Measurements from ENCODE around the gene TRIOBP. TPM values are rescaled to one million over a fixed set of nuclear protein-coding genes. Genes with fewer than 3 reads are reported as not detected.
"Not testable (repeated sequence)": the region's sequence is repeated elsewhere in the genome, so short reads cannot be mapped to it uniquely, and the experiment has no call there.

TRIOBP gene
- total and polyA plus RNA-seq, 2 donors (not counting 3 experiments of a cell fraction or from before 2014, with no cell fraction given): 60.6 to 104 TPM

GRCh38 chr22:37692627-37693285 lies 4.1 kb upstream of the TRIOBP start:
- FAIRE-seq: no peak
- Histone ChIP-seq H3K27ac (ENCODE audit: insufficient read depth, low read depth, low read length) (no peak overlapping the region), H3K36me3 (ENCODE audit: control insufficient read depth in 2 of 2, extremely low read depth in 1 of 2, insufficient read depth in 2 of 2, low read length in 2 of 2) (peaks cover 5 to 38% of the 10 kb centered on the region in 2 experiments), H4K20me1 (replicated peaks; ENCODE audit: control insufficient read depth, extremely low read depth, insufficient read depth, low read length) (no peaks in the 10 kb centered on the region), H2AFZ (ENCODE audit: low read depth, low read length) (no peak overlapping the region), H3K9ac (replicated peaks; ENCODE audit: extremely low read depth, insufficient read depth, low read length) (no peak overlapping the region), H3K4me2 (ENCODE audit: insufficient read depth, low read length) (no peak overlapping the region), H3K9me1 (replicated peaks; ENCODE audit: control insufficient read depth, extremely low read depth, insufficient read depth, low read length) (no peaks in the 10 kb centered on the region), H3K4me3 (replicated peaks in 1 of 3; ENCODE audit: insufficient read depth in 1 of 3, low read depth in 1 of 3, low read length in 3 of 3) (no peak overlapping the region), H3K27me3 (ENCODE audit: control insufficient read depth in 2 of 2, insufficient read depth in 2 of 2, low read length in 2 of 2) (no peaks in the 10 kb centered on the region), H3K79me2 (ENCODE audit: control insufficient read depth, insufficient read depth, low read length) (peaks cover 4% of the 10 kb centered on the region), H3K4me1 (ENCODE audit: control insufficient read depth, extremely low read depth, insufficient read depth, low read length) (peaks cover 11% of the 10 kb centered on the region), H3K9me3 (replicated peaks; ENCODE audit: control insufficient read depth, insufficient read depth, low read length) (no peaks in the 10 kb centered on the region)
- intact Hi-C loops (cut with micrococcal nuclease) (no loop called here), dilution Hi-C loops (cut with MboI; ENCODE audit: extremely low pct_ligation_motif_present, low sequenced_read_pairs) (no loop called here)
- ChIA-PET CTCF (interaction anchor here (0.8 kb wide), 1 partner anchor 11 kb away, joined by 3 read pairs; no protein-coding TSS in a partner anchor), POLR2A (no interaction called here)
- DNase-seq (ENCODE audit: low read depth, low spot score): no peak
- BruUV-seq (replicated peaks): no TSS peak
- TF ChIP-seq GATA2 (IDR thresholded peaks at IDR 0.05; ENCODE audit: insufficient read depth, insufficient read length, low read depth, low read length) (no peak), MYC (IDR thresholded peaks at IDR 0.05; ENCODE audit: low read depth, low read length) (no peak), FOS (IDR thresholded peaks at IDR 0.05; ENCODE audit: borderline replicate concordance, insufficient read depth, low read length) (no peak), CTCF (IDR thresholded peaks at IDR 0.05; ENCODE audit: extremely low read depth in 1 of 2, insufficient read depth in 1 of 2, low read depth in 1 of 2, low read length in 2 of 2) (no peak)

GRCh38 chr22:37694131-37694530 lies 2.7 kb upstream of the TRIOBP start:
- H3K4me3 ChIP-seq (replicated peaks in 1 of 3; ENCODE audit: insufficient read depth in 1 of 3, low read depth in 1 of 3, low read length in 3 of 3); H3K9me1 ChIP-seq (replicated peaks; ENCODE audit: control insufficient read depth, extremely low read depth, insufficient read depth, low read length); FAIRE-seq; H3K9ac ChIP-seq (replicated peaks; ENCODE audit: extremely low read depth, insufficient read depth, low read length); H3K27ac ChIP-seq (ENCODE audit: insufficient read depth, low read depth, low read length); H3K27me3 ChIP-seq (ENCODE audit: control insufficient read depth in 2 of 2, insufficient read depth in 2 of 2, low read length in 2 of 2); DNase-seq (ENCODE audit: low read depth, low spot score); H3K4me2 ChIP-seq (ENCODE audit: insufficient read depth, low read length); POLR2A ChIA-PET; H2AFZ ChIP-seq (ENCODE audit: low read depth, low read length); intact Hi-C loops (cut with micrococcal nuclease); H3K9me3 ChIP-seq (replicated peaks; ENCODE audit: control insufficient read depth, insufficient read depth, low read length); dilution Hi-C loops (cut with MboI; ENCODE audit: extremely low pct_ligation_motif_present, low sequenced_read_pairs); BruUV-seq (replicated peaks); H3K79me2 ChIP-seq (ENCODE audit: control insufficient read depth, insufficient read depth, low read length); H4K20me1 ChIP-seq (replicated peaks; ENCODE audit: control insufficient read depth, extremely low read depth, insufficient read depth, low read length): not testable (repeated sequence)
- CTCF ChIA-PET: interaction anchor here (1.1 to 3.3 kb wide), 2 partner anchors 51 to 87 kb away, joined by 3 to 19 read pairs; no protein-coding TSS in a partner anchor
- Histone ChIP-seq H3K4me1 (ENCODE audit: control insufficient read depth, extremely low read depth, insufficient read depth, low read length) (peaks cover 11% of the 10 kb centered on the region), H3K36me3 (ENCODE audit: control insufficient read depth in 2 of 2, extremely low read depth in 1 of 2, insufficient read depth in 2 of 2, low read length in 2 of 2) (peaks cover 3 to 29% of the 10 kb centered on the region in 2 experiments)

GRCh38 chr22:37696260-37696656 lies 590 bp upstream of the TRIOBP start:
- DNase-seq (ENCODE audit: low read depth, low spot score); FAIRE-seq; H3K27ac ChIP-seq (ENCODE audit: insufficient read depth, low read depth, low read length); H3K4me3 ChIP-seq (replicated peaks in 1 of 3; ENCODE audit: insufficient read depth in 1 of 3, low read depth in 1 of 3, low read length in 3 of 3); BruUV-seq (replicated peaks); H3K27me3 ChIP-seq (ENCODE audit: control insufficient read depth in 2 of 2, insufficient read depth in 2 of 2, low read length in 2 of 2); H3K9ac ChIP-seq (replicated peaks; ENCODE audit: extremely low read depth, insufficient read depth, low read length); H3K79me2 ChIP-seq (ENCODE audit: control insufficient read depth, insufficient read depth, low read length); H4K20me1 ChIP-seq (replicated peaks; ENCODE audit: control insufficient read depth, extremely low read depth, insufficient read depth, low read length); H3K9me1 ChIP-seq (replicated peaks; ENCODE audit: control insufficient read depth, extremely low read depth, insufficient read depth, low read length); dilution Hi-C loops (cut with MboI; ENCODE audit: extremely low pct_ligation_motif_present, low sequenced_read_pairs); H3K9me3 ChIP-seq (replicated peaks; ENCODE audit: control insufficient read depth, insufficient read depth, low read length): not testable (repeated sequence)
- intact Hi-C loops (cut with micrococcal nuclease): loop anchor here (1.0 kb wide), 3 partner anchors 10 to 51 kb away; partner anchors contain the start of genes NOL12 and PDXP
- Histone ChIP-seq H3K4me2 (ENCODE audit: insufficient read depth, low read length) (peak overlapping the region; percentile 67), H3K36me3 (ENCODE audit: control insufficient read depth in 2 of 2, extremely low read depth in 1 of 2, insufficient read depth in 2 of 2, low read length in 2 of 2) (peaks cover 0 to 19% of the 10 kb centered on the region in 2 experiments), H2AFZ (ENCODE audit: low read depth, low read length) (peak overlapping the region; percentile 55), H3K4me1 (ENCODE audit: control insufficient read depth, extremely low read depth, insufficient read depth, low read length) (peaks cover 11% of the 10 kb centered on the region)
- CTCF ChIA-PET: interaction anchor here (0.7 to 3.3 kb wide), 9 partner anchors 10 to 106 kb away, joined by 3 to 19 read pairs (median 4); partner anchors contain the start of genes NOL12 and PDXP
- POLR2A ChIA-PET: interaction anchor here (0.7 kb wide), 1 partner anchor 53 kb away, joined by 9 read pairs; no protein-coding TSS in a partner anchor

All from endothelial cell of umbilical vein (primary cell).